ENCODE results near the gene ATP2B3. TPM values are rescaled to one million over a fixed set of nuclear protein-coding genes. Genes with fewer than 3 reads are reported as not detected.

ATP2B3 gene
- total and polyA plus RNA-seq, 11 donors = 0.12 TPM; not detected in 10

DNA sequence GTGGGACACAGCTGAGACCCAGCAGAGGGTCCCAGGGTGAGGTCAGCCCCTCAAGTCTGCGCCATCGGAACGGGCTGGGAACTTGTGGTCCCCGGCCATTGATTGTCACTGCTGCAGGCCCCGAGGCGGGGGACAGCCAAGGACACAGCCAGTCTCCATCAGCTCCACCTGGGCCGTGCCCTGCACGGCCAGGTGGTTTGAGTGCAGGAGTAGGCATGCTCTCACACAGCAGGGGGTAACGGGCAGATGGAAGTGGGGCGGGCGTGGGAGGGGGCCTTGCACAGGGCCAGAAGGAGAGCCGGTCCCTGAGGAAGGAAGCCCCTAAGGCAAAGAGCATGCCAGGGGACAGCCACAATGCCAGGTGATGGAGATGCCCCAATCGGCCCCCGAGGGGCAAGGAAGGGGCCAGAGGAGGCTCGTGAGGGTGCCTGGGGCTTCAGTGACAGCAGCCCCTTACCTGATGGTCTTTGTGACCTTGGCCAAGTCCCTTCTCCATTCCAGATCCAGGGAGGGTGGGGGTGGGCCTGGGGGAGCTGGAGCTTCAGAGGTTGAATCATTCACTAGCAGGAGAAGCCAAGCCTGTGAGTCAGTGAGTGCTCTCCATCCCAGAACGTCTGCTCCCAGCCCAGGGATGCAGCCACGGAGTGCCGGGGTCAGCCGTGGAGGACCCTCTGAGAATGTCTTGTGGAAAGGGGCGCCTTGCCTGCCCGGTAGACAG lies 2.3 kb downstream of the ATP2B3 start:
- intact Hi-C loops (cut with DNase I) = no loop called here
- H3K9me3 ChIP-seq = no peaks in the 10 kb centered on the region
- no peak overlapping the region for H3K27ac ChIP-seq
- no peak for DNase-seq
- H3K4me3 ChIP-seq = no peak overlapping the region
- WGBS, 4 donors = 67 to 69% (median 68%) methylated on average over 12 to 21 of the region's 21 CpGs
- TF ChIP-seq, protein P1, sequence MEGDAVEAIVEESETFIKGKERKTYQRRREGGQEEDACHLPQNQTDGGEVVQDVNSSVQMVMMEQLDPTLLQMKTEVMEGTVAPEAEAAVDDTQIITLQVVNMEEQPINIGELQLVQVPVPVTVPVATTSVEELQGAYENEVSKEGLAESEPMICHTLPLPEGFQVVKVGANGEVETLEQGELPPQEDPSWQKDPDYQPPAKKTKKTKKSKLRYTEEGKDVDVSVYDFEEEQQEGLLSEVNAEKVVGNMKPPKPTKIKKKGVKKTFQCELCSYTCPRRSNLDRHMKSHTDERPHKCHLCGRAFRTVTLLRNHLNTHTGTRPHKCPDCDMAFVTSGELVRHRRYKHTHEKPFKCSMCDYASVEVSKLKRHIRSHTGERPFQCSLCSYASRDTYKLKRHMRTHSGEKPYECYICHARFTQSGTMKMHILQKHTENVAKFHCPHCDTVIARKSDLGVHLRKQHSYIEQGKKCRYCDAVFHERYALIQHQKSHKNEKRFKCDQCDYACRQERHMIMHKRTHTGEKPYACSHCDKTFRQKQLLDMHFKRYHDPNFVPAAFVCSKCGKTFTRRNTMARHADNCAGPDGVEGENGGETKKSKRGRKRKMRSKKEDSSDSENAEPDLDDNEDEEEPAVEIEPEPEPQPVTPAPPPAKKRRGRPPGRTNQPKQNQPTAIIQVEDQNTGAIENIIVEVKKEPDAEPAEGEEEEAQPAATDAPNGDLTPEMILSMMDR (IDR thresholded peaks at IDR 0.05) = no peak
- TF ChIP-seq POLR2A (IDR thresholded peaks at IDR 0.05) = no peak
- no peak for ATAC-seq
- H3K36me3 ChIP-seq = no peaks in the 10 kb centered on the region
- H3K27me3 ChIP-seq = peaks cover 0 to 74% (median 28%) of the 10 kb centered on the region in 9 donors
- peaks cover 0 to 11% (median 0%) of the 10 kb centered on the region in 12 donors for H3K4me1 ChIP-seq

DNA sequence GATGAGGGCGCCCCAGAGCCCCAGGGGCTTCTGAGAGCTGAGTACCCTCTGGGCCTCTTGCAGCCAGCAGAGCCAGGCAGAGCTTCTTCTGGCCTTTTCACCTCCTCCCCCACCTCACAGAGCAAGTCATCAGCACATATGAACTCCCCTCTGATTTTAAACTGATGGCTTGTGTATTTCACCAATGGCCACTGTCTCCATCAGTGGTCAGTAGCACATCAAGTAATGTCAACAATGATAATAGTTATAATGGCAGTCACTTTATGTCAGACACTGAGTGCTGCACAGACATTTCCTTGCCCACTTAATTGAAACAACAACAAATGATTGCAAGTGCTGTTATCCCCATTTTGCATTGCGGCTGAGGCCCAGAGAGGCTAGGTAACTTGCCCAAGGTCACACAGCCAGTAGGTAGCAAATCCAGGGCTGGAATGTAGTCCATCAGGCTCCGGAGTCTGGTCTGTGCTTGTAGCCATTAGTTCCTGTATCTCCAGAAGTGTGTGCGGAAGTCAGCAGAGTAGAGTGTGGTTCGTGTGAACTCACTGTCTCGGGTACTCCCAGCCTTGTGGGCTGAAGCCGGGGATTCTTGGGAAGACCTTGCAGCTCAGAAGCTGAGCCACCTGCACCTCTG lies 3.0 kb downstream of the ATP2B3 start:
- H3K27me3 ChIP-seq = peaks cover 0 to 78% (median 28%) of the 10 kb centered on the region in 9 donors
- DNase-seq = no peak
- H3K4me1 ChIP-seq = peaks cover 0 to 11% (median 0%) of the 10 kb centered on the region in 12 donors
- no peak overlapping the region for H3K27ac ChIP-seq
- TF ChIP-seq POLR2A (IDR thresholded peaks at IDR 0.05) = no peak
- WGBS, 4 donors = 61 to 79% (median 73%) methylated on average over 4 to 7 of the region's 7 CpGs
- no peaks in the 10 kb centered on the region for H3K36me3 ChIP-seq
- no peaks in the 10 kb centered on the region for H3K9me3 ChIP-seq
- intact Hi-C loops (cut with DNase I) = no loop called here
- H3K4me3 ChIP-seq = no peak overlapping the region
- ATAC-seq = no peak

DNA sequence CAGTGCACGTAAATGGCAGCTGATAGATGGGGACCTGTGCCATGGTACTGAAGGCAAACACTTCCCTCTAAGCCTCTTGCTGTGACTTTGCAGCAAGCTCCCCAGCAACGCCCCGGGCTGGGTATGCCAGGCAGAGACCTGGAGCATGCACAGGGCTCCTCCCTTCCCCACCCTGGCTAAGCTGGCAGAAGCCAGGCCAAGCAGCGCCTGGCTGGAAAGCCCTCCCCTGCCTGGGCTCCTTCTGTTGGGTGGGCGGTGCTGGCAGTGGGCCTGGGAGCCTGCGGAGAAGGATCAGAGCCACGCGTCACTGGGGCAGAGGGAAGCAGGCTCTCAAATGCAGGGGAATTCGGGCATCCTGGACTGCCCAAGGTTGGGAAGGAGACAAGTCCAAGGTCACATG lies 3.6 kb downstream of the ATP2B3 start:
- peak in 3 of 4 donors; percentile 30 to 34 (median 33) for ATAC-seq

DNA sequence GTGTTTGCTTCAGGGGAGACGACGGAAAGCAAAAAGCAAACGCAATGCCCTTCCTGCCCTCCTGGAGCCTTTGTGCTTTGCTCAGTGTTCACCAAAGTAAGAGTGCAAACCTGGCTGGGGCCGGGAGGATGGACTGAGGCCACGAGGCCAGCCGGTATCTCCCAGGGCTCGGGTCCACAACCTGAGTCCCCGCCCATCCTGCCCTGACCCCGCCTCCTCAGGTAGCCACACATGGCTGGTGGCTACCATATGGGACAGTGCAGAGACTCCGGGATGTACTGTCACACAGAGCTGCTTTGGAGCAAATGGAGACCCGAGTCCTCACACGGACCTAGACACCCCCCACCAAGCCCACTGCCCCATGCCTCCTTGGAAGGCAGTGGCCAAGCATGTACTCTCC lies 4.8 kb downstream of the ATP2B3 start:
- Histone ChIP-seq H3K27ac (no peak overlapping the region), H3K9me3 (no peaks in the 10 kb centered on the region), H3K4me1 (peaks cover 0 to 11% (median 0%) of the 10 kb centered on the region in 12 donors), H3K27me3 (peaks cover 0 to 81% (median 28%) of the 10 kb centered on the region in 9 donors), H3K36me3 (no peaks in the 10 kb centered on the region), H3K4me3 (no peak overlapping the region)
- no peak for TF ChIP-seq POLR2A (IDR thresholded peaks at IDR 0.05)
- 39 to 51% (median 46%) methylated on average over 7 to 12 of the region's 12 CpGs for WGBS, 4 donors
- ATAC-seq (no peak), DNase-seq (no peak)
- intact Hi-C loops (cut with DNase I) = no loop called here

More for the DNA sequence above, 3.6 kb downstream of the ATP2B3 start:
- Histone ChIP-seq H3K4me3 (no peak overlapping the region), H3K4me1 (peaks cover 0 to 11% (median 0%) of the 10 kb centered on the region in 12 donors), H3K27ac (no peak overlapping the region), H3K9me3 (no peaks in the 10 kb centered on the region), H3K36me3 (no peaks in the 10 kb centered on the region), H3K27me3 (peaks cover 0 to 84% (median 28%) of the 10 kb centered on the region in 9 donors)
- intact Hi-C loops (cut with DNase I) = no loop called here
- 36 to 54% (median 46%) methylated on average over 5 to 9 of the region's 9 CpGs for WGBS, 4 donors
- DNase-seq = no peak
- TF ChIP-seq, protein P1 (IDR thresholded peaks at IDR 0.05) = no peak
- TF ChIP-seq POLR2A (IDR thresholded peaks at IDR 0.05) = no peak

DNA sequence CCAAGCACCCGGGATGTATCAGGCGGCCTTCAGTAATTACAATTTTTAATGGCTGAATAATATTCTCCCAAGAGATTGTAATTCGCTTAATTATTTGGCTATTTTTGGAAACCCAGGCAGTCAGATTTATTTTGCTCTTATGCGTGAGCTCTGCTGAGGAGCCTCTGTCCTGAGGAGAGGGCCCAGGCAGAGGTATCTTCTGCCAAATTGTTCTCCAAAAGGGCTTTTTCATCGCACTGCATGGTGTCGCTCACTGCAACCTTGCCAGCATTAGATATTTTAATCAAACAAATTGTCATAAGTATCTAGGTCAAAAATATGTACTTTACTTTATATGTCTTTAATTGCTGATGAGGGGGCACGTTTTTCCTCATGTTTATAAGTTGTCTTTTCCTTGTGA lies 5.8 kb downstream of the ATP2B3 start:
- peaks cover 0 to under 1% (median 0%) of the 10 kb centered on the region in 12 donors for H3K4me1 ChIP-seq
- 76 to 86% (median 84%) methylated on average over 7 of the region's 7 CpGs for WGBS, 4 donors
- peaks cover 0 to 72% (median 26%) of the 10 kb centered on the region in 9 donors for H3K27me3 ChIP-seq
- intact Hi-C loops (cut with DNase I) = no loop called here
- no peak overlapping the region for H3K4me3 ChIP-seq
- no peaks in the 10 kb centered on the region for H3K36me3 ChIP-seq
- no peak overlapping the region for H3K27ac ChIP-seq
- TF ChIP-seq POLR2A (IDR thresholded peaks at IDR 0.05) = no peak
- TF ChIP-seq, protein P1 (IDR thresholded peaks at IDR 0.05) = no peak
- no peaks in the 10 kb centered on the region for H3K9me3 ChIP-seq
- ATAC-seq = no peak
- no peak for DNase-seq

Data from heart left ventricle (tissue), 16 donors.